Measurements from ENCODE around the gene SKOR2. TPM values are rescaled to one million over a fixed set of nuclear protein-coding genes. Genes with fewer than 3 reads are reported as not detected.

Gene SKOR2
- total RNA-seq, 1 experiment from 2014 or later, result not detected

GRCh38 chr18:47246027-47246971, 5.2 kb downstream of the SKOR2 start:
- TF ChIP-seq, protein P1, sequence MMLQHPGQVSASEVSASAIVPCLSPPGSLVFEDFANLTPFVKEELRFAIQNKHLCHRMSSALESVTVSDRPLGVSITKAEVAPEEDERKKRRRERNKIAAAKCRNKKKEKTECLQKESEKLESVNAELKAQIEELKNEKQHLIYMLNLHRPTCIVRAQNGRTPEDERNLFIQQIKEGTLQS (IDR thresholded peaks at IDR 0.05), result no peak
- TF ChIP-seq, protein P2, sequence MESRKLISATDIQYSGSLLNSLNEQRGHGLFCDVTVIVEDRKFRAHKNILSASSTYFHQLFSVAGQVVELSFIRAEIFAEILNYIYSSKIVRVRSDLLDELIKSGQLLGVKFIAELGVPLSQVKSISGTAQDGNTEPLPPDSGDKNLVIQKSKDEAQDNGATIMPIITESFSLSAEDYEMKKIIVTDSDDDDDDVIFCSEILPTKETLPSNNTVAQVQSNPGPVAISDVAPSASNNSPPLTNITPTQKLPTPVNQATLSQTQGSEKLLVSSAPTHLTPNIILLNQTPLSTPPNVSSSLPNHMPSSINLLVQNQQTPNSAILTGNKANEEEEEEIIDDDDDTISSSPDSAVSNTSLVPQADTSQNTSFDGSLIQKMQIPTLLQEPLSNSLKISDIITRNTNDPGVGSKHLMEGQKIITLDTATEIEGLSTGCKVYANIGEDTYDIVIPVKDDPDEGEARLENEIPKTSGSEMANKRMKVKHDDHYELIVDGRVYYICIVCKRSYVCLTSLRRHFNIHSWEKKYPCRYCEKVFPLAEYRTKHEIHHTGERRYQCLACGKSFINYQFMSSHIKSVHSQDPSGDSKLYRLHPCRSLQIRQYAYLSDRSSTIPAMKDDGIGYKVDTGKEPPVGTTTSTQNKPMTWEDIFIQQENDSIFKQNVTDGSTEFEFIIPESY (IDR thresholded peaks at IDR 0.05; ENCODE audit: extremely low read depth, insufficient replicate concordance, low read length), result no peak
- no peak for TF ChIP-seq SIN3A (IDR thresholded peaks at IDR 0.05; ENCODE audit: low read depth)
- no peak for TF ChIP-seq YY1 (IDR thresholded peaks at IDR 0.05; ENCODE audit: extremely low read depth, insufficient replicate concordance, low read depth, low read length)
- no peak for TF ChIP-seq JUND (IDR thresholded peaks at IDR 0.05)
- Histone ChIP-seq H3K36me3 (ENCODE audit: control insufficient read depth in 1 of 2, insufficient read depth in 2 of 2, low read length in 2 of 2) (no peaks in the 10 kb centered on the region), H3K9ac (ENCODE audit: low read length) (no peak overlapping the region), H3K27ac (ENCODE audit: low read depth, low read length) (no peak overlapping the region), H3K4me1 (ENCODE audit: control insufficient read depth in 1 of 2, insufficient read depth in 2 of 2, low read length in 2 of 2) (no peaks in the 10 kb centered on the region), H3K9me3 (ENCODE audit: control insufficient read depth in 1 of 2, insufficient read depth in 1 of 2, low read depth in 1 of 2, low read length in 2 of 2) (peaks cover 0 to 3% of the 10 kb centered on the region in 2 experiments; a peak in 1 of 4 replicates), H3K9me2 (ENCODE audit: insufficient read depth) (no peaks in the 10 kb centered on the region), H3K27me3 (ENCODE audit: insufficient read depth, low read length) (peaks cover 39% of the 10 kb centered on the region), H4K20me1 (ENCODE audit: insufficient read depth) (no peaks in the 10 kb centered on the region), H3K4me3 (replicated peaks in 1 of 2; ENCODE audit: low read depth in 1 of 2, low read length in 2 of 2) (no peak overlapping the region), H2AFZ (ENCODE audit: low read depth, low read length, poor library complexity, severe bottlenecking) (no peak overlapping the region), H3K79me2 (ENCODE audit: insufficient read depth, low read length) (no peaks in the 10 kb centered on the region), H3K4me2 (ENCODE audit: low read length) (no peak overlapping the region)
- no TSS peak for BruUV-seq (replicated peaks)
- intact Hi-C loops (cut with micrococcal nuclease), result no loop called here
- no peak for DNase-seq (ENCODE audit: low read depth, low spot score)
- CTCF ChIA-PET, result no interaction called here
- POLR2A ChIA-PET, result no interaction called here
- RAD21 ChIA-PET (ENCODE audit: low non-redundant PET in 1 of 2, low total read pairs in 2 of 2, uncharacterized antibody in 2 of 2, unreplicated experiment in 2 of 2), result no interaction called here
- no peak for ATAC-seq

Data from HCT116 (cell line).